HCT116 (cell line): ENCODE results near the gene RAB39A. TPM values are rescaled to one million over a fixed set of nuclear protein-coding genes. Genes with fewer than 3 reads are reported as not detected.

ENCODE experiments used
- ATAC-seq: fragments of 200-7000 bp; cut with Tn5 transposase; 2 replicates; pipeline ENCODE4 v1.9.1; 2020; ENCODE audit warnings: mild to moderate bottlenecking, moderate library complexity
- BruUV-seq: library from RNA; stranded (reverse); fragments of 400-500 nt; replicated peaks from 2 replicates; lab custom pipeline; 2021; lab: Mats Ljungman, UMichigan
- CTCF ChIA-PET: fragments of 300-600 bp; sonication (Branson Sonifier 250); formaldehyde crosslinking; loops from one replicate; lab custom pipeline; 2021; ENCODE audit warnings: antibody characterized with exemption; lab: Charles Lee
- POLR2A ChIA-PET: fragments of 300-600, 350-600 bp; sonication (Branson Sonifier 250); formaldehyde crosslinking; loops from one replicate; lab custom pipeline; 2021; ENCODE audit warnings: antibody characterized with exemption; lab: Charles Lee
- RAD21 ChIA-PET, 2 experiments: fragments of 300-600 bp; sonication (Branson Sonifier 250); formaldehyde crosslinking; loops; one replicate each; lab custom pipeline; 2023; ENCODE audit warnings: low total read pairs in 2 of 2; ENCODE audit not compliant: uncharacterized antibody in 2 of 2, unreplicated experiment in 2 of 2, low non-redundant PET in 1 of 2; lab: Charles Lee
- DNase-seq: peaks from one replicate; pipeline ENCODE4 v3.0.0-alpha.2; 2010; ENCODE audit warnings: low read depth, low spot score
- H2AFZ ChIP-seq: fragments of 200-600 bp; shearing (Covaris generic), sonication (generic); 2 replicates; pipeline ENCODE4 v1.6.1; 2017; ENCODE audit warnings: low read depth, mixed run types, mixed read lengths, antibody characterized with exemption, low read length; ENCODE audit not compliant: poor library complexity, severe bottlenecking
- H3K27ac ChIP-seq: 2 replicates; pipeline ENCODE4 v1.5.1; 2012; ENCODE audit warnings: low read depth, low read length
- H3K27me3 ChIP-seq: fragments of 200-600 bp; sonication (generic); 2 replicates; pipeline ENCODE4 v1.6.1; 2016; ENCODE audit warnings: mixed run types, low read length, mixed read lengths; ENCODE audit not compliant: insufficient read depth
- H3K36me3 ChIP-seq, 2 experiments: fragments of 200-500 bp in 1 of 2; fragments of 200-600 bp in 1 of 2; sonication (Bioruptor generic) in 1 of 2; sonication (generic) in 1 of 2; 2 replicates each; pipeline versions ENCODE4 v1.5.1 to v1.6.1; 2014 to 2016; ENCODE audit warnings: low read length in 2 of 2, inconsistent platforms in 1 of 2, mixed read lengths in 1 of 2, mixed run types in 1 of 2; ENCODE audit not compliant: insufficient read depth in 2 of 2, control insufficient read depth in 1 of 2
- H3K4me1 ChIP-seq, 2 experiments: fragments of 200-600 bp in 1 of 2; sonication (generic) in 1 of 2; 2 replicates each; pipeline versions ENCODE4 v1.5.1 to v1.6.1; 2012 to 2017; ENCODE audit warnings: low read length in 2 of 2, inconsistent platforms in 1 of 2, mild to moderate bottlenecking in 1 of 2, mixed read lengths in 1 of 2, mixed run types in 1 of 2, moderate library complexity in 1 of 2; ENCODE audit not compliant: insufficient read depth in 2 of 2, control insufficient read depth in 1 of 2
- H3K4me2 ChIP-seq: fragments of 200-600 bp; sonication (generic); 2 replicates; pipeline ENCODE4 v1.6.1; 2017; ENCODE audit warnings: mixed run types, low read length, mixed read lengths
- H3K4me3 ChIP-seq, 2 experiments: fragments of 200-600 bp in 1 of 2; sonication (generic) in 1 of 2; replicated peaks in 1 of 2; 2 replicates each; pipeline ENCODE4 v1.5.1; 2011 to 2016; ENCODE audit warnings: low read length in 2 of 2, control low read depth in 1 of 2, low read depth in 1 of 2, mild to moderate bottlenecking in 1 of 2, mixed read lengths in 1 of 2, mixed run types in 1 of 2
- H3K79me2 ChIP-seq: fragments of 200-600 bp; sonication (generic); 2 replicates; pipeline ENCODE4 v1.6.1; 2017; ENCODE audit warnings: mild to moderate bottlenecking, mixed run types, low read length, moderate library complexity, mixed read lengths; ENCODE audit not compliant: insufficient read depth
- H3K9ac ChIP-seq: fragments of 200-600 bp; sonication (generic); 2 replicates; pipeline ENCODE4 v1.6.1; 2016; ENCODE audit warnings: low read length, mixed read lengths
- H3K9me2 ChIP-seq: fragments of 200-600 bp; sonication (generic), shearing (Covaris generic); 2 replicates; pipeline ENCODE4 v1.6.1; 2017; ENCODE audit warnings: mixed run types, mild to moderate bottlenecking, moderate library complexity; ENCODE audit not compliant: insufficient read depth
- H3K9me3 ChIP-seq, 2 experiments: fragments of 200-500 bp in 1 of 2; fragments of 200-600 bp in 1 of 2; sonication (Bioruptor generic) in 1 of 2; sonication (generic) in 1 of 2; 2 replicates each; pipeline ENCODE4 v1.6.1; 2014 to 2017; ENCODE audit warnings: low read length in 2 of 2, mixed read lengths in 2 of 2, inconsistent platforms in 1 of 2, low read depth in 1 of 2, mild to moderate bottlenecking in 1 of 2, mixed run types in 1 of 2, moderate library complexity in 1 of 2; ENCODE audit not compliant: control insufficient read depth in 1 of 2, insufficient read depth in 1 of 2
- H4K20me1 ChIP-seq: fragments of 200-600 bp; sonication (generic), shearing (Covaris generic); 2 replicates; pipeline ENCODE4 v1.6.1; 2017; ENCODE audit warnings: mixed run types, mild to moderate bottlenecking, moderate library complexity; ENCODE audit not compliant: insufficient read depth
- ATF3 ChIP-seq: IDR thresholded peaks from 2 replicates; pipeline ENCODE4 v1.6.1; 2012
- CBX3 ChIP-seq: IDR thresholded peaks from 2 replicates; pipeline ENCODE4 v1.6.1; 2012; ENCODE audit warnings: low read depth
- EGR1 ChIP-seq: IDR thresholded peaks from 2 replicates; pipeline ENCODE4 v1.6.1; 2012; ENCODE audit warnings: low read depth
- EZH2 ChIP-seq: fragments of 200-600 bp; sonication (generic); IDR thresholded peaks from 2 replicates; pipeline ENCODE4 v1.6.1; 2017; ENCODE audit warnings: antibody characterized with exemption, mixed run types
- FOSL1 ChIP-seq: IDR thresholded peaks from 2 replicates; pipeline ENCODE4 v1.6.1; 2012; ENCODE audit warnings: low read depth
- POLR2A ChIP-seq: IDR thresholded peaks from 2 replicates; pipeline ENCODE4 v1.7.0; 2011; ENCODE audit warnings: borderline replicate concordance; ENCODE audit not compliant: insufficient read depth, insufficient read length; ENCODE audit errors: extremely low read depth
- RAD21 ChIP-seq: IDR thresholded peaks from 2 replicates; pipeline ENCODE4 v1.6.1; 2012; ENCODE audit warnings: low read depth, mild to moderate bottlenecking
- SIN3A ChIP-seq: IDR thresholded peaks from 2 replicates; pipeline ENCODE4 v1.6.1; 2012; ENCODE audit warnings: low read depth
- SRF ChIP-seq: IDR thresholded peaks from 2 replicates; pipeline ENCODE4 v1.6.1; 2012; ENCODE audit warnings: low read depth
- TCF7L2 ChIP-seq: IDR thresholded peaks from 2 replicates; pipeline ENCODE4 v1.7.0; 2011; ENCODE audit warnings: borderline replicate concordance, inconsistent platforms; ENCODE audit not compliant: insufficient read depth, insufficient read length; ENCODE audit errors: extremely low read depth
- ZFX ChIP-seq: fragments of 450-650 bp; IDR thresholded peaks from 2 replicates; pipeline ENCODE4 v1.6.1; 2017
- ZNF274 ChIP-seq: fragments of 200-500 bp; sonication (Bioruptor generic); IDR thresholded peaks from 2 replicates; pipeline ENCODE4 v1.6.1; 2014; ENCODE audit warnings: mild to moderate bottlenecking, low read depth, low read length, inconsistent platforms
- intact Hi-C: fragments of 100-400 bp; cut with micrococcal nuclease; formaldehyde crosslinking; loops from 2 replicates; pipeline ENCODE4 v1.10.0; 2022
- total RNA-seq: library from RNA; stranded (reverse); gene quantifications from one replicate; pipeline ENCODE4 v1.2.1, GENCODE V29; 2021; ENCODE audit not compliant: unreplicated experiment
- TF ChIP-seq, protein P1 (sequence below), 3 experiments: fragments of 200-600 bp in 1 of 3; sonication (generic) in 1 of 3; IDR thresholded peaks in 2 of 3; conservative IDR thresholded peaks in 1 of 3; 2 replicates each; pipeline ENCODE4 v1.5.1; 2012 to 2017; ENCODE audit warnings: low read depth in 2 of 3, low read length in 2 of 3, antibody characterized with exemption in 1 of 3, borderline replicate concordance in 1 of 3, control low read depth in 1 of 3, mild to moderate bottlenecking in 1 of 3, mixed read lengths in 1 of 3, mixed run types in 1 of 3, moderate library complexity in 1 of 3; ENCODE audit not compliant: insufficient read depth in 1 of 3
- TF ChIP-seq, protein P2 (sequence below): IDR thresholded peaks from 2 replicates; pipeline ENCODE4 v1.6.1; 2012
- TF ChIP-seq, protein P3 (sequence below): IDR thresholded peaks from 2 replicates; pipeline ENCODE4 v1.6.1; 2012; ENCODE audit warnings: low read depth

RAB39A gene
- total RNA-seq, 1 experiment from 2014 or later: not detected

- peak; percentile 85 for TF ChIP-seq RAD21
- TF ChIP-seq, all 23 proteins: peak for 3
These were observed 71.7 kb downstream of the RAB39A start (continued) for GRCh38 chr11:107999759-108000455.

DNA sequence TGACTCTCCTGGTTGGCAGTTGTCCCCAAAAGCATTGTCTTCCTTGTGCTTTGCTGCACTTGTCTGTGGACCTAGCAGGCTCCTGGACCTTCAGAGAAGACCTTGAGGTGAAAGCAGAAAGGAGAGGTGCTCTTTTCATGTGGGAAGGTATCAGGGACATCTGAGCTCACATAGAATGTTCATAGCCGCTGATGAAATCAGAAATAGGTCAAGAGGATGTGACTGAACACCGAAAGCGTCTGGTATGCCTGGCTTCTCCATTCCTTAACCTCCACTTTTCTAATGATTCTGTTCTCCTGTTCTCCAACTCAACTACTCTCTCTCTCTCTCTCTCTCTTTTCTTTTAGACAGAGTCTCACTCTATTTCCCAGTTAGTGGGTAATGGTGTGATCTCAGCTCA, 74.2 kb downstream of the RAB39A start:
- RAD21 ChIA-PET: no interaction called here
- no peaks in the 10 kb centered on the region for H3K36me3 ChIP-seq
- TF ChIP-seq, protein P1, sequence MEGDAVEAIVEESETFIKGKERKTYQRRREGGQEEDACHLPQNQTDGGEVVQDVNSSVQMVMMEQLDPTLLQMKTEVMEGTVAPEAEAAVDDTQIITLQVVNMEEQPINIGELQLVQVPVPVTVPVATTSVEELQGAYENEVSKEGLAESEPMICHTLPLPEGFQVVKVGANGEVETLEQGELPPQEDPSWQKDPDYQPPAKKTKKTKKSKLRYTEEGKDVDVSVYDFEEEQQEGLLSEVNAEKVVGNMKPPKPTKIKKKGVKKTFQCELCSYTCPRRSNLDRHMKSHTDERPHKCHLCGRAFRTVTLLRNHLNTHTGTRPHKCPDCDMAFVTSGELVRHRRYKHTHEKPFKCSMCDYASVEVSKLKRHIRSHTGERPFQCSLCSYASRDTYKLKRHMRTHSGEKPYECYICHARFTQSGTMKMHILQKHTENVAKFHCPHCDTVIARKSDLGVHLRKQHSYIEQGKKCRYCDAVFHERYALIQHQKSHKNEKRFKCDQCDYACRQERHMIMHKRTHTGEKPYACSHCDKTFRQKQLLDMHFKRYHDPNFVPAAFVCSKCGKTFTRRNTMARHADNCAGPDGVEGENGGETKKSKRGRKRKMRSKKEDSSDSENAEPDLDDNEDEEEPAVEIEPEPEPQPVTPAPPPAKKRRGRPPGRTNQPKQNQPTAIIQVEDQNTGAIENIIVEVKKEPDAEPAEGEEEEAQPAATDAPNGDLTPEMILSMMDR (IDR thresholded peaks at IDR 0.05 in 2 of 3, conservative IDR thresholded peaks at IDR 0.05 in 1 of 3; ENCODE audit: borderline replicate concordance in 1 of 3, insufficient read depth in 1 of 3, low read depth in 2 of 3, low read length in 2 of 3): no peak
- no peak for TF ChIP-seq FOSL1
- no peak for TF ChIP-seq ZFX
- TF ChIP-seq CBX3: no peak
- TF ChIP-seq, protein P2, sequence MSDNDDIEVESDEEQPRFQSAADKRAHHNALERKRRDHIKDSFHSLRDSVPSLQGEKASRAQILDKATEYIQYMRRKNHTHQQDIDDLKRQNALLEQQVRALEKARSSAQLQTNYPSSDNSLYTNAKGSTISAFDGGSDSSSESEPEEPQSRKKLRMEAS: no peak
- no peak for TF ChIP-seq SIN3A
- no peak for TF ChIP-seq TCF7L2
- TF ChIP-seq ATF3: no peak
- no peak for TF ChIP-seq EZH2
- TF ChIP-seq, protein P3, sequence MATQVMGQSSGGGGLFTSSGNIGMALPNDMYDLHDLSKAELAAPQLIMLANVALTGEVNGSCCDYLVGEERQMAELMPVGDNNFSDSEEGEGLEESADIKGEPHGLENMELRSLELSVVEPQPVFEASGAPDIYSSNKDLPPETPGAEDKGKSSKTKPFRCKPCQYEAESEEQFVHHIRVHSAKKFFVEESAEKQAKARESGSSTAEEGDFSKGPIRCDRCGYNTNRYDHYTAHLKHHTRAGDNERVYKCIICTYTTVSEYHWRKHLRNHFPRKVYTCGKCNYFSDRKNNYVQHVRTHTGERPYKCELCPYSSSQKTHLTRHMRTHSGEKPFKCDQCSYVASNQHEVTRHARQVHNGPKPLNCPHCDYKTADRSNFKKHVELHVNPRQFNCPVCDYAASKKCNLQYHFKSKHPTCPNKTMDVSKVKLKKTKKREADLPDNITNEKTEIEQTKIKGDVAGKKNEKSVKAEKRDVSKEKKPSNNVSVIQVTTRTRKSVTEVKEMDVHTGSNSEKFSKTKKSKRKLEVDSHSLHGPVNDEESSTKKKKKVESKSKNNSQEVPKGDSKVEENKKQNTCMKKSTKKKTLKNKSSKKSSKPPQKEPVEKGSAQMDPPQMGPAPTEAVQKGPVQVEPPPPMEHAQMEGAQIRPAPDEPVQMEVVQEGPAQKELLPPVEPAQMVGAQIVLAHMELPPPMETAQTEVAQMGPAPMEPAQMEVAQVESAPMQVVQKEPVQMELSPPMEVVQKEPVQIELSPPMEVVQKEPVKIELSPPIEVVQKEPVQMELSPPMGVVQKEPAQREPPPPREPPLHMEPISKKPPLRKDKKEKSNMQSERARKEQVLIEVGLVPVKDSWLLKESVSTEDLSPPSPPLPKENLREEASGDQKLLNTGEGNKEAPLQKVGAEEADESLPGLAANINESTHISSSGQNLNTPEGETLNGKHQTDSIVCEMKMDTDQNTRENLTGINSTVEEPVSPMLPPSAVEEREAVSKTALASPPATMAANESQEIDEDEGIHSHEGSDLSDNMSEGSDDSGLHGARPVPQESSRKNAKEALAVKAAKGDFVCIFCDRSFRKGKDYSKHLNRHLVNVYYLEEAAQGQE: no peak
- no peak for TF ChIP-seq POLR2A
- TF ChIP-seq ZNF274: no peak
- no peak for TF ChIP-seq EGR1
- TF ChIP-seq SRF: no peak
- POLR2A ChIA-PET: no interaction called here
- CTCF ChIA-PET: no interaction called here
- DNase-seq: no peak
- ATAC-seq: no peak
- H3K27me3 ChIP-seq: no peaks in the 10 kb centered on the region
- no peaks in the 10 kb centered on the region for H3K9me3 ChIP-seq
- H3K9me2 ChIP-seq: no peaks in the 10 kb centered on the region
- no peaks in the 10 kb centered on the region for H3K79me2 ChIP-seq
- H3K4me1 ChIP-seq: peaks cover 0 to 10% of the 10 kb centered on the region in 2 experiments; a peak in 1 of 4 replicates
- no peak overlapping the region for H2AFZ ChIP-seq
- no peak overlapping the region for H3K9ac ChIP-seq
- H4K20me1 ChIP-seq: no peaks in the 10 kb centered on the region
- intact Hi-C loops: no loop called here
- H3K27ac ChIP-seq: no peak overlapping the region
- no TSS peak for BruUV-seq
- no peak overlapping the region for H3K4me3 ChIP-seq
- no peak overlapping the region for H3K4me2 ChIP-seq
